Keratinocyte (primary cell): ENCODE results near the gene FUT8. TPM values are rescaled to one million over a fixed set of nuclear protein-coding genes. Genes with fewer than 3 reads are reported as not detected.

ENCODE experiments used
- DNase-seq: peaks from one replicate; pipeline ENCODE4 v3.0.0-alpha.2; 2011; ENCODE audit warnings: low read depth, missing footprints, low spot score
- FAIRE-seq: peaks from 2 replicates; lab custom pipeline; 2011; peaks lifted over from hg19 to GRCh38; lab: Jason Lieb, UNC
- H2AFZ ChIP-seq: 2 replicates; pipeline ENCODE4 v1.6.0; 2012; ENCODE audit warnings: low read length, control low read depth, inconsistent platforms; ENCODE audit not compliant: control insufficient read depth
- H3K27ac ChIP-seq: 2 replicates; pipeline ENCODE4 v1.5.1; 2011; ENCODE audit warnings: low read length; ENCODE audit not compliant: control insufficient read depth, insufficient read depth
- H3K27me3 ChIP-seq: 3 replicates; pipeline ENCODE4 v1.6.0; 2011; ENCODE audit warnings: low read length; ENCODE audit not compliant: control insufficient read depth, insufficient read depth; ENCODE audit errors: extremely low read depth
- H3K36me3 ChIP-seq, 2 experiments: 2 replicates in 1 of 2; 3 replicates in 1 of 2; pipeline ENCODE4 v1.5.1; 2011; ENCODE audit warnings: low read length in 2 of 2, mild to moderate bottlenecking in 1 of 2; ENCODE audit not compliant: control insufficient read depth in 2 of 2, insufficient read depth in 2 of 2; ENCODE audit errors: extremely low read depth in 1 of 2
- H3K4me1 ChIP-seq: 3 replicates; pipeline ENCODE4 v1.5.1; 2011; ENCODE audit warnings: low read length; ENCODE audit not compliant: control insufficient read depth, insufficient read depth; ENCODE audit errors: extremely low read depth
- H3K4me2 ChIP-seq: 3 replicates; pipeline ENCODE4 v1.6.0; 2011; ENCODE audit warnings: low read depth, low read length; ENCODE audit not compliant: control insufficient read depth, insufficient read depth; ENCODE audit errors: extremely low read depth
- H3K4me3 ChIP-seq, 3 experiments: fragments of 200-600 bp in 1 of 3; sonication (generic) in 1 of 3; 2 replicates in 2 of 3; 3 replicates in 1 of 3; pipeline ENCODE4 v1.5.1; 2011 to 2016; ENCODE audit warnings: low read length in 3 of 3, mild to moderate bottlenecking in 3 of 3, control low read depth in 2 of 3, inconsistent platforms in 1 of 3, low read depth in 1 of 3, mixed read lengths in 1 of 3, mixed run types in 1 of 3, moderate library complexity in 1 of 3; ENCODE audit not compliant: control insufficient read depth in 2 of 3, insufficient read depth in 2 of 3; ENCODE audit errors: extremely low read depth in 1 of 3
- H3K79me2 ChIP-seq: 2 replicates; pipeline ENCODE4 v1.6.0; 2012; ENCODE audit warnings: low read length; ENCODE audit not compliant: control insufficient read depth, insufficient read depth
- H3K9ac ChIP-seq: 3 replicates; pipeline ENCODE4 v1.6.0; 2011; ENCODE audit warnings: low read length; ENCODE audit not compliant: control insufficient read depth, insufficient read depth; ENCODE audit errors: extremely low read depth
- H3K9me1 ChIP-seq: 3 replicates; pipeline ENCODE4 v1.6.0; 2011; ENCODE audit warnings: low read length; ENCODE audit not compliant: control insufficient read depth, insufficient read depth; ENCODE audit errors: extremely low read depth
- H3K9me3 ChIP-seq: 2 replicates; pipeline ENCODE4 v1.5.1; 2012; ENCODE audit warnings: low read depth, low read length; ENCODE audit not compliant: control insufficient read depth
- H4K20me1 ChIP-seq: 3 replicates; pipeline ENCODE4 v1.6.0; 2011; ENCODE audit warnings: low read length; ENCODE audit not compliant: control insufficient read depth, insufficient read depth; ENCODE audit errors: extremely low read depth
- CTCF ChIP-seq, 3 experiments: IDR thresholded peaks in 1 of 3; conservative IDR thresholded peaks in 1 of 3; optimal IDR thresholded peaks in 1 of 3; 2 replicates in 2 of 3; 3 replicates in 1 of 3; pipeline versions ENCODE3 to v1.5.1; 2011; ENCODE audit warnings: low read length in 3 of 3, mild to moderate bottlenecking in 3 of 3, moderate library complexity in 2 of 3, control low read depth in 1 of 3, inconsistent platforms in 1 of 3; ENCODE audit not compliant: insufficient read depth in 2 of 3; ENCODE audit errors: extremely low read depth in 1 of 3
- EZH2 ChIP-seq: IDR thresholded peaks from one replicate; pipeline ENCODE4 v1.6.1; 2012; ENCODE audit warnings: inconsistent platforms, mild to moderate bottlenecking, low read length, moderate library complexity
- dilution Hi-C: fragments of 300-500 bp; cut with MboI; formaldehyde crosslinking; loops from one replicate; pipeline ENCODE4 v1.7.0; 2020; ENCODE audit warnings: low sequenced_read_pairs; ENCODE audit not compliant: extremely low pct_ligation_motif_present
- polyA plus RNA-seq, 5 experiments: library from polyadenylated mRNA; depleted of rRNA in 3 of 5; stranded (reverse) in 3 of 5; stranded (forward) in 1 of 5; unstranded in 1 of 5; fragments of >200 nt; gene quantifications; 1 replicate in 1 of 5; 2 replicates in 3 of 5; 3 replicates in 1 of 5; pipeline versions ENCODE4 v1.2.1 to v1.2.3, GENCODE V29; 2011 to 2012; ENCODE audit warnings: missing spikeins in 2 of 5, low read depth in 1 of 5, low replicate concordance in 1 of 5

The FUT8 gene
- polyA plus RNA-seq, 1 donor (not counting 4 experiments of a cell fraction or from before 2014, with no cell fraction given), result 12.5 TPM

- no peak for TF ChIP-seq EZH2
- no peak for TF ChIP-seq CTCF (optimal IDR thresholded peaks at IDR 0.05 in 1 of 3, IDR thresholded peaks at IDR 0.05 in 1 of 3, conservative IDR thresholded peaks at IDR 0.05 in 1 of 3; ENCODE audit: extremely low read depth in 1 of 3, insufficient read depth in 2 of 3, low read length in 3 of 3)
- no peak for FAIRE-seq
- Histone ChIP-seq H3K9ac (no peak overlapping the region), H3K27me3 (no peaks in the 10 kb centered on the region), H2AFZ (no peak overlapping the region), H3K9me1 (no peaks in the 10 kb centered on the region), H3K4me3 (no peak overlapping the region), H3K36me3 (no peaks in the 10 kb centered on the region), H3K79me2 (no peaks in the 10 kb centered on the region), H4K20me1 (no peaks in the 10 kb centered on the region), H3K4me2 (no peak overlapping the region), H3K9me3 (no peaks in the 10 kb centered on the region), H3K27ac (no peak overlapping the region), H3K4me1 (no peaks in the 10 kb centered on the region)
- dilution Hi-C loops, result no loop called here
- no peak for DNase-seq
These were observed 319.5 kb downstream of the FUT8 start for GRCh38 chr14:65731933-65732506.

- no peak for FAIRE-seq
- H2AFZ ChIP-seq, result no peak overlapping the region
These were observed 325.8 kb downstream of the FUT8 start for GRCh38 chr14:65738339-65738738.

More at GRCh38 chr14:65738339-65738738, 325.8 kb downstream of the FUT8 start:
- TF ChIP-seq CTCF (optimal IDR thresholded peaks at IDR 0.05 in 1 of 3, IDR thresholded peaks at IDR 0.05 in 1 of 3, conservative IDR thresholded peaks at IDR 0.05 in 1 of 3; ENCODE audit: extremely low read depth in 1 of 3, insufficient read depth in 2 of 3, low read length in 3 of 3), result no peak
- TF ChIP-seq EZH2, result no peak
- Histone ChIP-seq H3K4me1 (no peaks in the 10 kb centered on the region), H3K4me3 (no peak overlapping the region), H3K79me2 (no peaks in the 10 kb centered on the region), H3K9me3 (no peaks in the 10 kb centered on the region), H3K27me3 (no peaks in the 10 kb centered on the region), H3K9me1 (no peaks in the 10 kb centered on the region), H3K36me3 (no peaks in the 10 kb centered on the region), H3K27ac (no peak overlapping the region), H3K9ac (no peak overlapping the region), H4K20me1 (no peaks in the 10 kb centered on the region), H3K4me2 (no peak overlapping the region)
- DNase-seq, result no peak
- dilution Hi-C loops, result no loop called here
